Stimulated activated CD8-positive, alpha-beta memory T cell treated with anti-CD3 and anti-CD28 coated beads, Interleukin-4, amount 100 ng/mL, for 1 hour (primary cell): ENCODE results near the gene OLFM1.
"Not testable (repeated sequence)": the region's sequence is repeated elsewhere in the genome, so short reads cannot be mapped to it uniquely, and the experiment has no call there.

Experiments used
- DNase-seq, 2 donors: peaks; one replicate each; pipeline ENCODE4 v3.0.0-alpha.2; 2020; ENCODE audit warnings: low read depth in 2 of 2, low spot score in 1 of 2

Gene OLFM1

GRCh38 chr9:135056541-135056940, 30.9 kb upstream of the OLFM1 start:
- no peak for DNase-seq

- no peak for DNase-seq
These were observed 26.9 kb upstream of the OLFM1 start for GRCh38 chr9:135060461-135061116.

- DNase-seq = no peak
These were observed 26.0 kb upstream of the OLFM1 start for GRCh38 chr9:135061441-135061840.

DNA sequence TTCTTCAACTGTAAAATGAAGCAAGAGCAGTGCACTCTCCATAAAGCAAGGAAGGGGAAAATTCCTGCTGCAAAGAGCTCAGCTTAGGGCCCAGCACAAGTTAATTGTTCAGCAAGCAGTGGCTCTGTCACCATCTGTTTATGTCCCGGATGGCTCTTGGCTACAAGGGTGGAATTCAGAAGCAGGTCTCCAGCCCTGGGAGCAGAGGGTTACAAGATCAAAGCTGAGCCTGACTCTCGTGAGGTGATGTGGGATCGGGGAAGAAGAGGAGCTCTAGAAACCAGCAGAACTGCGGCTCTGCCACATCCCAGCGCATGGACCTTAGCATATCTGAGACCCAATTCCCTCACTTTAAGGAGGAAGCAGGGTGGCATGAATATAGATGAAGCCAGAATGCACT, 25.2 kb upstream of the OLFM1 start:
- no peak for DNase-seq

- DNase-seq = not testable (repeated sequence)
These were observed 24.0 kb upstream of the OLFM1 start for GRCh38 chr9:135063466-135063865.

GRCh38 chr9:135063888-135064287, 23.6 kb upstream of the OLFM1 start:
- DNase-seq = not testable (repeated sequence)

DNA sequence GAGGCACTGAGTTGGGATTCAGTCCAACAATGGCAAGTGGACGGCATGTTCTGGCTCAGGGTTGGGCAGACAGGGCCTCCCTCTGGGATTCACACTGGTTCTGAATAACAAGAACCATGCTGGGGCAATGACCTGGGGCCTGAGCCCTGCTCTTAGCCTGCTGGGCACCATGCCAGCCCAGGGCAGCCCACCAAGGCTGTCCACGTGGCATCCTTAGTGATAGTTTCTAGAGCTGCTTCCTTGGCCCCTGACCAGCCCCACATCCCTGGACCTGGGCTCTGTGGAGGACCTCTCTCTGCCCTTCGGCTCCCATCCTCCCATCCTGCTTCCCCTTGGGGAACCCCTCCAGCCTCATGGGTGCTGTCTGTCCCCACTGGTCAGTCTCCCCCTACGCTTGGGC, 22.3 kb upstream of the OLFM1 start:
- no peak for DNase-seq

GRCh38 chr9:135065804-135066203, 21.7 kb upstream of the OLFM1 start:
- no peak for DNase-seq

DNA sequence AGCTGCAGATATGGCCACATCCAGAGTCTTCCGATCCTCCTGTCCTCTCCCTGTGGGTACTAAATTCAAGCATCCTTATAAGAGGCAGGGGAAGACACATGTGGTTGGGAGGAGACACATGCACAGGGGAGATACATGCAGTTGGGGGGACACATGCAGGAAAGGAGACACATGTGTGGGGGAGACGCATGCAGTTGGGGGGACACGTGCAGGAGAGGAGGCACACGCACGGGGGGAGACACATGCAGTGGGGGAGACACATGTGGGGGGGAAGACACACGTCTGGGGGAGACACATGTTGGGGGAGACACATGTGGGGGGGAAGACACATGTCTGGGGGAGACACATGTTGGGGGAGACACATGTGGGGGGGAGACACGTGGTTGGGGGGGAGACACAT, 21.2 kb upstream of the OLFM1 start:
- no peak for DNase-seq

- no peak for DNase-seq
These were observed 20.3 kb upstream of the OLFM1 start for GRCh38 chr9:135067096-135067710.

GRCh38 chr9:135068776-135069415, 18.6 kb upstream of the OLFM1 start:
- DNase-seq = no peak

GRCh38 chr9:135069558-135070197, 17.8 kb upstream of the OLFM1 start:
- no peak for DNase-seq

DNA sequence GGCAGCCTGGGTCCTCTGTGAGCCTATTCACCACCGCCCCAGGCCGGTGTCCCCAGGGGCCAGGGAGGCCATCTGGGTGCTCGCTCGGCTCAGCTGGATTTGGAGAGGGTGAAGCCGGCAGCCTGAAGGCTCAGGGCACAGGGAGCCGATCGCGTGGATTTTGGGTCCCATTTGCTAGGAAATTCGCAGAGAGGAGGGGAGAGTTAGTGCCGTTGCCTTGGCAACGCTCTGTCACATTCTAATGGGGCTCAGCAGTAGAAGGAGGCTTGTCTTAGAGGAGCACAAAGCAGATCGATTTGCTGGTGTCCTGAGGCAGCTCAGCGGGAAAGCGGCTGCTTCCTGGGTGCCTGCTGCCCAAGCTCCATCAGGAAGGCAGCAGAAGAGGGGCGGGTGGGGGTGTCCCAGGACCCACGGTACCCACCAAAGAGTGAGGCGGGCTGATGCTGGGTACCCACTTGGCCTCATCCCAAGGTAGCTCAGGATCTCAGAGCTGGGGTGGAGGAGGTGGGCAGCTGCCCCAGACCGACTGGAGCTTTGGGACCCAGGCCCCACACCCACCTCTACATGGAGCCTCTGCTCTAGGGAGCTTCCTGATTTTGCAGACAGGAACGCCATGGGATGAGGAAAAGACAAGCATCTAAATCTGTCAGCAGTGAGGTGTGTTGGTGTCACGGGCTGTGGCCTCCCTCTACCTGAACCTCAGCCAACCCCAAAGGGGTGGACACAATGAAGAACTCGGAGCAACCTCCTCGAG, 17.1 kb upstream of the OLFM1 start:
- no peak for DNase-seq

DNA sequence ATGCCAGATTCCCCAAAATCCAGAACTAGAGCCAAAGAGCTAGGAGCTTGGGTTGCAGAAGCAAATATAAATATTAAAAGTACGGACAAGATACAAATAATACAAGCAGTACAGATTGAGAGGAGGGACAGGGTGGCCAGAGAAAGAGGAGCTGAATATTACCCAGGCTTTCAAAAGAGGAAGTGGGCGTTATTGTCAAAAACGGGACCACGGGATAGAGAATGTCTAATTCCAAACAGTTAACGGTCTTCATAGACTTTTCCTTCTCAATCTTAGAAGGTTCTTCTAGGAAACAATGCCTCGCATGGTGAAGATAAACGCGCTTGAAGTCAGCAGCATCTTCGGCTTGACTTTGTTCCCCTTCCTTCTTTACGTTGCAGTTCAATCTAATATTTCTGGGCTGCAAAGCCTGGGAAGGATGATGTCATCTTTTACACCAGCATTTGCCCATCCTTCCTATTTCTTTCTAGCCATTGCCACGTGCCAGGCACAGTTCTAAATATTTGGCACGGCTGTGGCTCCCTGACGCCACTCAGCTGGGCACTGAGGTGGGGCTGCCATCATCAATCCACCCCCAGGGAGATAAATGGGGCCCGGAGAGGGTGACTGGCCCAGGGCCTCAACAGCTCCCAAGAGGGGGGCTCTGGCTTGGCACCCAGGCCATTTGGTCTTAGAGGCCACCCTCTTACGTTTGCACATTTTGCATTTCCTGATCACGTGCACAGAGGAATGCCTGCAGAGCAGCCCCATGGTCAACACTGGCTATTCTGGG, 16.3 kb upstream of the OLFM1 start:
- no peak for DNase-seq

DNA sequence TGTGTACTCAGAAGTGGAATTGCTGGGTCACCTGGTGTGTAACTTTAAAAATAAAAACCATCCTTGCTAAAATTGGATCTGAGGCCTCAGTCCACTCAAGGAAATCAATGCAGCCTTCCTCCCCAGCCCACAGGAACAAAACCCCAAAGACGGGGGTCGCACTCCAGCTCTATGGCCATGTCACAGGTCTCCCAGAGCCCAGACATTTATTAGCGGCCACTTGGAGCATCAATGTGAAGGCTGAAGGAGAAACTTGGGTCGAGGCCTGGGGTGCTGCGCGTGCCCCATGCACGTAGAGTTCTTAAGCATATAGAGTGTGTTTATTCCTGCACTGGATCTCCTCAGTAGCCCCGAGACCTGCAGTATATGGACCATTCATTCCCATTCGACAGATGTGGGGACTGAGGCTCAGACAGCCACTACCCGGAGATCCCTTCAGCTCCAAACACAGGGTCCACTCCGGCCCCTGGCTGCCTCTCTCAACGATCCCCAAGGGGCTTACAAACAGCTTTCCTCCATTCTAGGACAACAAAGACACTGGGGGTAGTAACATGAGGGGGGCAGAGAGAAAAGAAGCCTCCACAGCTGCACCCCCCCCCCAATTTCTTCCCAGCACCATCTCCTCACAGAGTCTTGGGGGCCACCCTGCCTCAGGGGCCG, 14.3 kb upstream of the OLFM1 start:
- DNase-seq = no peak

- no peak for DNase-seq
These were observed 13.6 kb upstream of the OLFM1 start for GRCh38 chr9:135073741-135074305.

- DNase-seq = no peak
These were observed 12.9 kb upstream of the OLFM1 start for GRCh38 chr9:135074354-135075233.

DNA sequence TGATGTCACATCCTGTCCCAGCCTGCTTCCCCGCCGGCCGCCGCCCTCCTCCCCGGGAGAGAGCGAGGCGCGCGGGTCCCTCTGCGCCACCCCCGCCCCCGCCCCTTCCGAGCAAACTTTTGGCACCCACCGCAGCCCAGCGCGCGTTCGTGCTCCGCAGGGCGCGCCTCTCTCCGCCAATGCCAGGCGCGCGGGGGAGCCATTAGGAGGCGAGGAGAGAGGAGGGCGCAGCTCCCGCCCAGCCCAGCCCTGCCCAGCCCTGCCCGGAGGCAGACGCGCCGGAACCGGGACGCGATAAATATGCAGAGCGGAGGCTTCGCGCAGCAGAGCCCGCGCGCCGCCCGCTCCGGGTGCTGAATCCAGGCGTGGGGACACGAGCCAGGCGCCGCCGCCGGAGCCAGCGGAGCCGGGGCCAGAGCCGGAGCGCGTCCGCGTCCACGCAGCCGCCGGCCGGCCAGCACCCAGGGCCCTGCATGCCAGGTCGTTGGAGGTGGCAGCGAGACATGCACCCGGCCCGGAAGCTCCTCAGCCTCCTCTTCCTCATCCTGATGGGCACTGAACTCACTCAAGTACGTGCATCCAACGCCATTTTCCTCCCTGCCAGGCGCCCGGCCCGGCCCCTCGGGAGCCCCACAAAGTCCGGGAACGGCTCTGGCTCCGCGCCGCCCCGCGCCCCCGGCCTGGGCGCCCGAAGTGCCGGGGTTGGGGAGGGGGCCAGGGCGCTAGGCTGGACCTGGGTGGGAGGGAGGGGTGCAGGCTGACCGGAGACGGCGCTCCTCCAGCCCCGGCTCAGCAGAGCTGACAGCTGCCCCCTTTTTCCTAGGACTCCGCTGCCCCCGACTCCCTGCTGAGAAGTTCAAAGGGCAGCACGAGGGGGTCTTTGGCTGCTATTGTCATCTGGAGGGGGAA, 12.0 kb upstream of the OLFM1 start:
- DNase-seq = no peak
